ENCODE data around the gene GPATCH3.
"Not testable (repeated sequence)": the region's sequence is repeated elsewhere in the genome, so short reads cannot be mapped to it uniquely, and the experiment has no call there.

Gene GPATCH3

GRCh38 chr1:26864610-26865480, 35.4 kb downstream of the GPATCH3 start:
- peak; percentile 96 for DNase-seq (ENCODE audit: low spot score)

GRCh38 chr1:26863685-26864077, 36.6 kb downstream of the GPATCH3 start:
- no peak for DNase-seq (ENCODE audit: low spot score)

GRCh38 chr1:26862781-26863684, 37.2 kb downstream of the GPATCH3 start, which contains the start of gene SFN:
Gene SFN, plus strand, starts transcription at chr1:26863149. Its CDS starts 64 bp downstream, at chr1:26863213.
- no peak for DNase-seq (ENCODE audit: low spot score)

- no peak for DNase-seq (ENCODE audit: low spot score)
These were observed 38.3 kb downstream of the GPATCH3 start for GRCh38 chr1:26861889-26862378.

GRCh38 chr1:26861286-26861701, 39.0 kb downstream of the GPATCH3 start:
- no peak for DNase-seq (ENCODE audit: low spot score)

- no peak for DNase-seq (ENCODE audit: low spot score)
These were observed 41.2 kb downstream of the GPATCH3 start for GRCh38 chr1:26858891-26859640.

- no peak for DNase-seq (ENCODE audit: low spot score)
These were observed 42.1 kb downstream of the GPATCH3 start for GRCh38 chr1:26858160-26858559.

- no peak for DNase-seq (ENCODE audit: low spot score)
These were observed 42.7 kb downstream of the GPATCH3 start for GRCh38 chr1:26857473-26858060.

- DNase-seq (ENCODE audit: low spot score): no peak
These were observed 43.4 kb downstream of the GPATCH3 start for GRCh38 chr1:26856604-26857469.

GRCh38 chr1:26856181-26856580, 44.1 kb downstream of the GPATCH3 start:
- DNase-seq (ENCODE audit: low spot score): no peak

GRCh38 chr1:26855636-26856035, 44.6 kb downstream of the GPATCH3 start:
- no peak for DNase-seq (ENCODE audit: low spot score)

- no peak for DNase-seq (ENCODE audit: low spot score)
These were observed 45.4 kb downstream of the GPATCH3 start for GRCh38 chr1:26854906-26855305.

- no peak for DNase-seq (ENCODE audit: low spot score)
These were observed 46.7 kb downstream of the GPATCH3 start for GRCh38 chr1:26853600-26853999.

GRCh38 chr1:26853156-26853555, 47.1 kb downstream of the GPATCH3 start:
- DNase-seq (ENCODE audit: low spot score): peak; percentile 75

- no peak for DNase-seq (ENCODE audit: low spot score)
These were observed 47.6 kb downstream of the GPATCH3 start for GRCh38 chr1:26852701-26853100.

- no peak for DNase-seq (ENCODE audit: low spot score)
These were observed 49.1 kb downstream of the GPATCH3 start for GRCh38 chr1:26851106-26851684.

- no peak for DNase-seq (ENCODE audit: low spot score)
These were observed 51.1 kb downstream of the GPATCH3 start for GRCh38 chr1:26848941-26849774.

GRCh38 chr1:26848499-26848898, 51.8 kb downstream of the GPATCH3 start:
- no peak for DNase-seq (ENCODE audit: low spot score)

- DNase-seq (ENCODE audit: low spot score): not testable (repeated sequence)
These were observed 52.4 kb downstream of the GPATCH3 start for GRCh38 chr1:26847826-26848225.
